ENCODE results near the gene COL4A1.
"Not testable (repeated sequence)": the region's sequence is repeated elsewhere in the genome, so short reads cannot be mapped to it uniquely, and the experiment has no call there.

COL4A1 gene

DNA sequence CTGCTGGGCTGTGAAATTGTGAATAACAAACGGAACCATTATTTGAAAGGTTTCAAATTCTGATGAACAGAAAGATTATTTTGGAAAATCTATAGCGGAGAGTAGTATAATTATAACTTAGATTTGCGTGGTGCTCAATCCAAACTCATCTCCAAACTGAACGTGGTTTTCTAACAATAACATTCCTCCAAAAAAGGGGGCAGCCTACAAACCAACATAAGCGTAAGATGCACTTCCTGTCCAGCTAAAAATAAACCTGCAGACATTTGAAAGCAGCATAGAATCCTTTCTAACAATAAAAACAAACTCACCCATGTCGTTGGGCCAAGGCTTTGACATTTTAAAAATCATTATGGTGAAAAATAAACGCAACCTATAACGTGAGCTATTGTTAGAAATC is 178.4 kb downstream of the COL4A1 start:
- no peak for DNase-seq

DNA sequence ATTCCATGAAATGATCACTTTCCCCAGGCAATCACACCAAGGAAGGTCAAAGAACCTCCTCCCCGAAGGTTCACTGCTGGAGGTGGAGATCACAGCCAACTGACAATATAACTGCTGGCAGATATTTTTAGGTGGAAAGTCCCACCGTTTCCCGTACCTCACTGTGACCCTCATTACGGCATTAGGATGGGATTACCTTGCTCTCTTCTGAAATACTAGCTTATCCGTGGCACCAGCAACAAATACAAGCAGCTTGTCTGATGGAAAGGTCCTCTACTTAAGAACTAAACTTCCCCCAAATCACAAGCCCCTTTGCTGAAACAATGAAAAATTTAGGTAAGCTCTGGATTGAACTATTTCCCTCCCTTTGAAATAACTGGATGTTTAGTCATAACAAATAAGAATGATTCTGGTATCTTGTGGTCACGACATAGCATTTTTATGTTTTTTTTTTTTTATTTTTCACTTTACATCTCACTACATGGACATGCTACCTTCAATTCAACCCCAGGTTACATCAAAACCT is 178.9 kb downstream of the COL4A1 start:
- DNase-seq: no peak

- no peak for DNase-seq
These were observed 180.5 kb downstream of the COL4A1 start for GRCh38 chr13:110126391-110126961.

DNA sequence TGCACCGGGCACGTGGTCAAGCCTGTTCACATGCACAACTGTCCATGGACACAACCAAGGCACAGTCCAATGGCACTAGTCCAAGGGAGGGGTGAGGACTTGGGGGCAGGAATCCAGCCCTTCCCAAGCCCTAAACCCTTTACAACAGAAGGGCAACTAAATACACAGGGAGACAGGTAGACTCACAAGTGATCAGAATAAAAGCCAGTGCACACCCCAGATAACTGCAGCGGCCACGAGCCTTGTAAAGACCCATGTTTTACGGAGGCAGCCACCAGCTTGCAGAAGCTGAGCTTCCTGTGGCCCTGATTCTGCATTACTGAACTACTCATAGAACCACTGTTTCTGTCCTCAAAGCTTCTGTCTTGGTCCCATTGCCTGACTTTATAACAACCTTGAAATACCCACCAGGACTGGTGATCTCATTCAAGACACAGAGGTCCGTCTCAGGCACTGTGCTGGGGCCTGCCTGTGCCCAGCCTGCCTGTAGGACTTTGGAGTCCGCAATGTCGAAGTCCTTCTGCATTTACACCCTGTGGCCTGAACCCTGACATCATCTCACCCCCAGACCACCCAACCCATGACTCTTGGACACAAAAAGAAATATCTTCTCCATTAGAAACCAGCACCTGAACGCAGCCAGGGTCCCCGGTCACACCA is 181.2 kb downstream of the COL4A1 start:
- no peak for DNase-seq

- no peak for DNase-seq
These were observed 181.8 kb downstream of the COL4A1 start for GRCh38 chr13:110125157-110125556.

DNA sequence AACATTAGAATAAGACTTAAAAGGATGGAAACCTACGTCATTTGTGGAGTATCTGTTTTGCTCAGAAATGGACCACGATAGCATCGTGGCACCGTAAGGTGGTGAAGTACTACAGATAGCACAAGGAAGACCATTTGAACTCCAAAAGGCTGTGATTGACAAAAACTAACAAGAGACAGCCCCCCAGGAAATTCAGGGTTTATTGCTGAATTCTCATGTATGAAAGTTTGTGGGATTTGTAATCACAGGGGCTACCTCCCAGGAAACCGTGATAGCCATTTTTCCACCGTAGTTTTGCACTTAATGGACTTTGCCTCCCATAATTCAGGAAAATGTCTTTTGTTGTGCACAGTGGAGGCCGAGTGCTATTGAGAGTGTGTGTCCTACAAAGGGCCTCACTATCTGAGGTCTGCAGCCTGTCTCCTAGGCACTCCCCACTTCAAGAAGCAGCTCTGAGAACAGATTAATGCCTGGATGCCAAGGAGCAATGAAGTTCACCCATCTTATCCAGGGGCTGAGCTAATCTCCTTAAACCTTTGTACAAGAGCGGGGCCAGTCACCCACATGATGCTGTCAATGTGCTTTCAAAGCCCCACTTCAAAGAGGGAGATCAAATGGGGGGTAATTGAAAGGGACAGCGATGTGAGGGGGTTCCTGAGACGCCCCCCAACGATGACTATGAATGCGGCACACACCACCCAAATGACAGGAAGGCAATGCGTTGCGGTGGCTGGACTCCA is 182.6 kb downstream of the COL4A1 start:
- no peak for DNase-seq

DNA sequence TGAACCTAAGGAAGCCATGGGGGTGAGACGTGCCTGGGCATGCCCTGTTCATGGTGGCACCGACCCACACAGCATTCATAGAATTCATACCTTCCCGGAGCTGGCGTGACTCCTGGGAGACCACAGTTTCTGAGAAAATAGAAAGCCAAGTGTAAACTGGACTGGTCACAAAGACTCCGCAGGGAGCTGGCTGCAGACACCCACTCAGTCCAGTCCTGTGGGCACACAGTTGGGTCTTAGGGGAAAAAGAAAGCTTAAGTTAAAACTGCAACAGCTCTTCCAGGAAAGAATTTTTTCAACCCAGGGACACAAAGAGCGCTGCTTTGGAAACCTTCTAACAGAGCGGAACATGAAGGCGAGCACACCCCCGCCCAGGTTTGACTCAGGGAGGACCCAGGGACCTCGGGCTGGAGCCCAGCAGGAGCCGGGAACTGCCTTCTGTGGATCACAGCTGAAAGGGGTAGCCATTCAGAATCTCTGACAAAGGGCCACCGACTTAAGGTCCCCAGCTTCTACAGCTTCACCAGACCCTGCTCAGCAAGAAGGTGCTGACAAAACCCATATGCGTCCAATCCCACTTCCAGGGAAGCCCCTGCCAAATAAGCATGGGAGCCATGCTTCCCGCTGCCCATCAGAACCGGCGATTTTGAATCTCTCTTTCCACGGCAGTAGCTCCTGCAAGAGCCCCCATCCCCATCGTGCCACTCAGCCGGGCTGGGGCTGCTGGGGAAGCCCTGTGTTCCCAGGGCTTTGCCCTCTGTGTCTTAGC is 183.7 kb downstream of the COL4A1 start:
- DNase-seq: no peak

DNA sequence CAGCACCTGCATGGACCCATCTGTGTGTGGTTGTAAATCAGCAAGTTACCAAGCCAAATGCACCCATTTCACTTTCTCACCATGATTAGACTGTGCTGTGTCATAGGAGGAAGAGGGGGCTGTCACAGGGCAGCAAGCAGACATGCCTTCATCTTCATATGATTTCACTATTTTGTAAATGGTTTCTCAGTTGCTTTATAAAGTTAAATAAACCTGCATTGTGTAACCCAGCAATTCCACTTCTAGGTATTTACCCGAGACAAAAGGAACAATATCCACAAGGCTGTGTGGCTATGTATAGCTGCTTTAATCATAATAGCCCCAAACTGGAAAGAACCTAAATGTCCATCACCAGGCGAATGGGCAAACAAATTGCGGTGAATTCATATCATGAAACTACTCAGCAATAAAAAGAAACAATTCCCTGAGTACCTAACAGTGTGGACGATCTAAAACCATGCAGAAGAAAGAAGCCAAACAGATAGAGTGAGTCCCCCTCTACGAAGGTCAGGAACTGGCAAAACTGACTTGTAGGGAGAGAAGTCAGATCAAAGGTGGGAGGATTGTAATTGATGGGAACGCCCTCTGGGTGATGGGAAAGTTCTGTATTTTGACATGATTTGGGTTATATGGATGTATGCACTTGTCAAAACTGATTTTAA is 185.4 kb downstream of the COL4A1 start:
- DNase-seq: no peak

- DNase-seq: no peak
These were observed 186.7 kb downstream of the COL4A1 start for GRCh38 chr13:110119935-110120905.

DNA sequence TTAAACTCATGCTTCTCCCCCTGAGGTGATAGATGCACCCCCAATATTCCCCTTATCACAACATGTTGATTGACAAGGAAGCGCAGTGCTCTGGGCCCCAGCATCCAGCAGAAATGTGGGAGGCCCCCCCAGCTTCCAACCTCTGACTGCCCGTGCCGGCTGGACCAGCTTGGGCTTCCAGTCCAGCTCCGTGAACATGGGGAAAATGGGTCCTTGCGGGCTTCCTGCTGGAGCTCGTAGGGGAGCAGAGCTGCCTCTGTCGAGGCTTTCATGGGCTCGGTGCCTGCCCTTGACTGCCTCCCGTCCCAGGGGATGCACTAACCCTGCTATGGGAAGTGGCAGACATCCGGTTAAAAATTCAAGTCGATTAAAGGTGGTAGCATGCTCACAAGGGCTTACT is 188.9 kb downstream of the COL4A1 start:
- DNase-seq: no peak

- peak; percentile 28 for DNase-seq
These were observed 190.9 kb downstream of the COL4A1 start for GRCh38 chr13:110116072-110116487.

GRCh38 chr13:110115591-110115990 is 191.4 kb downstream of the COL4A1 start:
- DNase-seq: no peak

DNA sequence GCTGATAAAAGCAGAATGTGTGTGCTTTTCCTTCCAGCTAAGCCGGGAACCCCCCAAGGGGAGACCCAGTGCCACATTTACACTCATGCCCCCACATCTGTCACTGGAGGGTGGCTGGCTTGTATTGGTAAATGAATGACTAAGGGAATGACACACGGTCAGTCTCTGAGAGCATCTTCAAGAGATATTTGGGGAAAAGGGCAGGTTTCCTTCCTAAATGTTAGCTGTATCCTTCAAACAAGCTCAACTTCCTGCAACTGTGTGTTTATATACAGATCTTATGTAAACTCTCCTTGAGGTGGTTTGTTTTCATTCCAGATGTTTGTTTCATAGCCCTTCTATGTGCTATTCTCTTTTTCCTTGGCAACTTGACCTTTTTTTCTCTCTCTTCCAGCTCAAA is 192.6 kb downstream of the COL4A1 start:
- DNase-seq: no peak

GRCh38 chr13:110113284-110113764 is 193.6 kb downstream of the COL4A1 start:
- no peak for DNase-seq

DNA sequence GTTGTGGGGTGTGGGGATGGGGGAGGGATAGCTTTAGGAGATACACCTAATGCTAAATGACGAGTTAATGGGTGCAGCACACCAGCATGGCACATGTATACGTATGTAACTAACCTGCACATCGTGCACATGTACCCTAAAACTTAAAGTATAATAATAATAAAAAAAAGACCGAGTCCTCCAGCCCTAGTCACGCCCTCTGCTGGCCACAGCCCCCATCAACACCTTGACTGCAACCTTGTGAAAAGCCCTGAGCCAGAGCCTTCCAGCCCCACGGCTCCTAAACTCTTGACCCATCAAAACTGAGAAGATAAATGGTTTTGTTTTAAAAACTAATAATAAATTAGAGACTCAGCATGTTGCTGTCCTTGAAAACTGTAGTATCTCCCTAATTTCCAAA is 194.6 kb downstream of the COL4A1 start:
- DNase-seq: not testable (repeated sequence)

GRCh38 chr13:110110783-110111182 is 196.2 kb downstream of the COL4A1 start:
- DNase-seq: no peak

DNA sequence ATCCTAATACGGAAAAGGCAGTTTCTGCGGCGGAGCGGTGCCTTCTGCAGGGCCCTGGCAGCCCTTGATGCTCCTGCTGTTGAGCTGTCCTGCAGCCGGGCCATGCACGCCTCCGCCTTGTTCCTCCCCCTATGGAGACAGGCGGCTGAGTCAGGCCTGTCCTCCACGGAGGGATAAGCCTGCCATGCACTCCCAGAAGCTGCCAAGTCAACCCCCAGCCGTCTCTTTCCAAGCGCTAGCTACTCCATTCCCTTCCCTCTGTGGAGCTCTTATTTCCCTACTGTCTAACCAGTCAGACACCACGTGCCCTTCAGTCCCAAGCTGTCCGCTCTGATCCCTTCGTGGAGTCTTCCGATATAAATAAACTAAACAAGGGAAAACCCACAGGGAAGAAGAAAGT is 197.0 kb downstream of the COL4A1 start:
- DNase-seq: no peak

- no peak for DNase-seq
These were observed 197.7 kb downstream of the COL4A1 start for GRCh38 chr13:110109140-110109783.

- no peak for DNase-seq
These were observed 198.4 kb downstream of the COL4A1 start for GRCh38 chr13:110108348-110109139.
